HepG2 (cell line): ENCODE data around the gene RABEP1.

Experiments
- AHDC1 ChIP-seq: sonication (generic); formaldehyde crosslinking; IDR thresholded peaks from 2 replicates; pipeline ENCODE4 v1.5.1; 2020; ENCODE audit warnings: mild to moderate bottlenecking, missing genetic modification reagents, borderline replicate concordance
- ATF3 ChIP-seq: sonication (generic); formaldehyde crosslinking; IDR thresholded peaks from 2 replicates; pipeline ENCODE4 v1.4.0; 2020; ENCODE audit warnings: missing genetic modification reagents
- CSRNP2 ChIP-seq: sonication (generic); formaldehyde crosslinking; conservative IDR thresholded peaks from 2 replicates; pipeline ENCODE4 v1.8.0; 2022; ENCODE audit warnings: low read depth, missing genetic modification reagents
- CTCF ChIP-seq: sonication (generic); formaldehyde crosslinking; IDR thresholded peaks from 2 replicates; pipeline ENCODE4 v1.5.0; 2020; ENCODE audit warnings: mild to moderate bottlenecking, missing genetic modification reagents, moderate library complexity
- E2F5 ChIP-seq: sonication (generic); formaldehyde crosslinking; conservative IDR thresholded peaks from 2 replicates; pipeline ENCODE4 v1.4.0; 2020; ENCODE audit warnings: missing genetic modification reagents
- ETS1 ChIP-seq: sonication (generic); formaldehyde crosslinking; IDR thresholded peaks from 2 replicates; pipeline ENCODE4 v1.4.0; 2020; ENCODE audit warnings: missing genetic modification reagents
- FOSL2 ChIP-seq: sonication (generic); formaldehyde crosslinking; IDR thresholded peaks from 2 replicates; pipeline ENCODE4 v1.4.0; 2020; ENCODE audit warnings: missing genetic modification reagents
- GTF2F1 ChIP-seq: fragments of 150-350 bp; IDR thresholded peaks from 2 replicates; pipeline ENCODE4 v1.6.1; 2014; ENCODE audit warnings: low read length
- HNRNPH1 ChIP-seq: fragments of 200-400 bp; formaldehyde crosslinking; optimal IDR thresholded peaks from 2 replicates; pipeline ENCODE3; 2017; ENCODE audit warnings: mild to moderate bottlenecking, low read depth, low read length
- MEF2D ChIP-seq: sonication (generic); formaldehyde crosslinking; IDR thresholded peaks from 2 replicates; pipeline ENCODE4 v1.5.1; 2020; ENCODE audit warnings: mild to moderate bottlenecking, missing genetic modification reagents
- NR1H2 ChIP-seq: sonication (generic); formaldehyde crosslinking; IDR thresholded peaks from 2 replicates; pipeline ENCODE4 v1.8.1; 2022; ENCODE audit warnings: low read depth, missing genetic modification reagents, borderline replicate concordance
- POLR2A ChIP-seq, 2 experiments: IDR thresholded peaks; 2 replicates each; pipeline ENCODE4 v1.6.1; 2011; ENCODE audit warnings: low read depth in 2 of 2, low read length in 2 of 2, mild to moderate bottlenecking in 1 of 2, moderate library complexity in 1 of 2; ENCODE audit not compliant: insufficient read depth in 1 of 2
- SIN3A ChIP-seq: IDR thresholded peaks from 2 replicates; pipeline ENCODE4 v1.6.1; 2011; ENCODE audit warnings: low read depth, mild to moderate bottlenecking, control low read depth, low read length, borderline replicate concordance
- ZNF556 ChIP-seq: sonication (generic); formaldehyde crosslinking; IDR thresholded peaks from 2 replicates; pipeline ENCODE4 v1.4.0; 2020; ENCODE audit warnings: mild to moderate bottlenecking, missing genetic modification reagents, borderline replicate concordance

GRCh38 chr17:5354886-5355415, 72.9 kb downstream of the RABEP1 start:
- TF ChIP-seq ATF3 (CRISPR knock-in tag) (no peak), POLR2A (IDR thresholded peaks at IDR 0.05; ENCODE audit: insufficient read depth in 1 of 2, low read depth in 2 of 2, low read length in 2 of 2) (no peak), E2F5 (CRISPR knock-in tag) (no peak), FOSL2 (CRISPR knock-in tag) (no peak), ZNF556 (CRISPR knock-in tag) (no peak), NR1H2 (CRISPR knock-in tag) (no peak), ETS1 (CRISPR knock-in tag) (no peak), SIN3A (no peak), MEF2D (CRISPR knock-in tag) (no peak), GTF2F1 (no peak), HNRNPH1 (no peak), CTCF (CRISPR knock-in tag) (no peak), CSRNP2 (CRISPR knock-in tag) (no peak), AHDC1 (CRISPR knock-in tag) (no peak)
